SIG-M5 treated with dmso at 0.1 percent for 504 hours (cell line): ENCODE measurements around the gene GLS2.
"Not testable (repeated sequence)": the region's sequence is repeated elsewhere in the genome, so short reads cannot be mapped to it uniquely, and the experiment has no call there.

Experiments used
- DNase-seq: peaks from one replicate; lab custom pipeline; 2025; ENCODE audit not compliant: unreplicated experiment; lab: John Stamatoyannopoulos, UW

GLS2 gene

DNA sequence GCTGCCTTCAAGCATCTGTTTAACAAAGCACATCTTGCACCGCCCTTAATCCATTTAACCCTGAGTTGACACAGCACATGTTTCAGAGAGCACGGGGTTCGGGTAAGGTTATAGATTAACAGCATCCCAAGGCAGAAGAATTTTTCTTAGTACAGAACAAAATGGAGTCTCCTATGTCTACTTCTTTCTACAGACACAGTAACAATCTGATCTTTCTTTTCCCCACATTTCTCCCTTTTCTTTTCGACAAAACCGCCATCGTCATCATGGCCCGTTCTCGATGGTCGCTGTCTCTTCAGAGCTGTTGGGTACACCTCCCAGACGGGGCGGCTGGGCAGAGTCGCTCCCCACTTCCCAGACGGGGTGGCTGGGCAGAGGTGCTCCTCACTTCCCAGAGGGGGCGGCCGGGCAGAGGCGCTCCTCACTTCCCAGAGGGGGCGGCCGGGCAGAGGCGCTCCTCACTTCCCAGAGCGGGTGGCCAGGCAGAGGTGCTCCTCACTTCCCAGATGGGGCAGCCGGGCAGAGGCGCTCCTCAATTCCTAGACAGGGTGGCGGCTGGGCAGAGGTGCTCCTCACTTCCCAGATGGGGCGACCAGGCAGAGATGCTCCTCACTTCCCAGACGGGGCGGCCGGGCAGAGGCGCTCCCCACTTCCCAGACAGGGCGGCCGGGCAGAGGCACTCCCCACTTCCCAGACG is 5.6 kb upstream of the GLS2 start:
- not testable (repeated sequence) for DNase-seq

DNA sequence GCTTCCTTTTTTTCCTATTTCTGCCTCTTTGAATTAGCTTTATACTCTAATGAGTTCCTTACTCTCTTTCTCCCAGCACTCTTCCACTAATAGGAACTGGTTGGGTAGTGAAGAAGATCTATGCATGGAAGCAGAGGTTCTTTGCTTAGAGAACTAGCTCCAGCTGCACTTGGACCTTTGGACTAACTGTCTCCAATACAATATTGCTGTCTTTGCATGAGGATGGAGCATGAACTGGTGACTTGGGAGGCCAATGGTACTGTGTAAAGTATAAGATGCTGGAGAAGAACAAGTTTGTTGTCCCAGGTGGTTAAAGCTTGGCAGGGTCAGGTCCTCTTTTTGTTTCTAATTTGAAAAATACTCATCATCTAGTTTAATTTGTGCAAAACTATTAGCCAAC is 2.4 kb upstream of the GLS2 start:
- DNase-seq = no peak

DNA sequence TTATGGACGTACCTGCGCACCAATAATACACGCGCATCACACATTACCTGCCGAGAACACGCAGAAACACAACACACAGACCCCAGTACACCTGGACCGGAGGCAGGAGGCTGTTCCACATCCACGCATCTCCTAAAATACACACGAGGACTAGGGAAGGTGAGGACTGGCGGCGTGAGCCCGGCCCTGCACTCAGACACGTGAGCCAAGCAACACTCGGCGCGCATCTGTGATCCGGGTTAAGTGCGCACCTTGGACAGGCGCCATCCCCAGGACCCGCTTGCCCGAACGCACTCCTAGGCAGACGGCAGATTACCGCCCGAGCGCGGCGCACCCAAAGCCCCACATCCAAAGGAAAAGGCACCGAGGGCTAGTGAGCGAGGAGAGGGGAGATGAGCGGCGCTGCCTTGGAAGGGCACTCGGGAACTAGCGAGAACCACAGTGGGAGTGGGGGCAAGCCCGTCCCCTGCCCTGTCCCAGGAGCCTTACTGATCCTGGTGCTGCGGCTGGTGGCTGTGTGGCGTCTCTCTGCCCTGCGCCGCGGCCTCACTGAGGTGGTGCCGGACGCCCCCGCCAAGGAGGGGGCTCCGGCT is 417 bp downstream of the GLS2 start:
- DNase-seq = no peak

GRCh38 chr12:56486694-56487093 is 1.3 kb downstream of the GLS2 start:
- DNase-seq = no peak

GRCh38 chr12:56484566-56484965 is 3.4 kb downstream of the GLS2 start:
- no peak for DNase-seq

- no peak for DNase-seq
Observed at GRCh38 chr12:56479625-56480024, 8.3 kb downstream of the GLS2 start.

DNA sequence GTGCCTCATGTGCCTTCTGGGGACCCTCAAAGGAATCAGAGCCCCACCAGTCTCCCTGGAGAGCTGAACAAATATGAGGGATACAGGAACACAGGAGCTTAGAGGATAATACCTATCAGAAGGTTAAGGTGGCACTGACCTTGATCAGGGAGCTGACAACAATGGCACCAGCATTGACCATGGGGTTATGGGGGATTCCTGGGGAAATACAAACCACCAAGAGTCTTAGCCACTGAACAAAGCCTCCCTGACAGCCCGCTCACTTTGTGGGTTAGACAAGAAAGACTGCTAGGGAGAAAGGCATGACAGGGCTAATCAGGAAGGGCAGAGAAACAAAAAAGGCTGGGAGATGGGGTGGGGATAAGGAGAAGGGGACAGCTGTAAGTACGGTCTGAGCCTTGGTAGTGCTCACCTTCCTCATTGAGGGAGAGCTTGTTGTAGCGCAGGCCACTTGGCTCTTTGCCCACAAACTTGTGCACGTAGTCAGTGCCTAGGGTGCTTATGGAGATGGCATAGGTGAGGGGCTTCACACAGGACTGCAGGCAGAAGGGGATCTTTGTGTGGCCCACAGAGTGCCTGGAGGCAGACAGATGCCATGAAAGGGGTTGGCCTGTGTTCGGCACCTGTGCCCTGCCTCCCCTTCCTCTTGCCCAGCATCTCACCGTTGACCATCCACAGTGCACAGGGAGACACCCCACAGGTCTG is 10.3 kb downstream of the GLS2 start:
- no peak for DNase-seq

DNA sequence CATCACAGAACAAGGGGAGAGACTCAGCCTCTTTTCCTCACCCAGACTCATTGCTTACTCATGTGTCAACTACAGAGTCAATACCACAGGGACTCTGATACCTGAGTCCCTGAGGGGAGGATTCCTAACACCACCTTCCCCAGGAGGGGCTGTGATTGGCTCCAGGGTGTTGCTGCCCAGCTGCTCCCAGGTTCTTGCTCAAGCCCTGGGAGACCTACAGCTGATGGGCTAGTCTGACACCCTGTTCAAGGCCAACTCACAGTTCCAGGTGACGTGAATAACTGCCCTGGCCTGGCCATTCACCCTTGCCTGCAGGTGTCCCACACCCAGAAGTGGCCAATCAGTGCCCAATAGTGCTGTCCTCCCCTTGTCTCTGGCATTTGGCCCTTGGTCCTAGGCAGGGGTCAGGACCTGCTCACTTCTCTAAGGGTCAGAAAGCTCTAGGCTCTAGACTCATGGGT is 11.0 kb downstream of the GLS2 start:
- no peak for DNase-seq

- no peak for DNase-seq
Observed at GRCh38 chr12:56476143-56476542, 11.8 kb downstream of the GLS2 start.

DNA sequence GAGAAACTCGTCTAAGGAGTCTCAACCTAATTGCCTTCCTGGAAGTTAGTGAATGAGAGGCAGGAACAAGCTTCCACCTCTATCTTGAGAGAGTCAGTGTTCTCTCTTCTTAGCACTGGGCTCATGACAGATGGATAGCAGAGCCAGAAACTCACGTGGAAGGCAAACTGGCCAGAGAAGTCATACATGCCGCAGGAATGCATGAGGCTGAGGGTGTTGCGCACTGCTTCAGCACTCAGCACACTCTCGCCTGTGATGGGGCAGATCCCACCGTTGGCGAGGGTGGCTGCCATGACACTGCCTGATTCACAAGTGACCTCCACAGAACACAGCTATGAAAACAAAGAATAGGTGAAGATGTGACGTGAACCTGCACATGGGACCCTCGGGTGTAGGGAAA is 13.6 kb downstream of the GLS2 start:
- DNase-seq = no peak

GRCh38 chr12:56469007-56469930 is 18.7 kb downstream of the GLS2 start:
- peak; percentile 28 for DNase-seq

GRCh38 chr12:56468216-56469006 is 19.6 kb downstream of the GLS2 start, which contains the start of gene SPRYD4:
Gene SPRYD4, plus strand, starts transcription at chr12:56468578. Its CDS starts 14 bp downstream, at chr12:56468592.
- peak; percentile 96 for DNase-seq

DNA sequence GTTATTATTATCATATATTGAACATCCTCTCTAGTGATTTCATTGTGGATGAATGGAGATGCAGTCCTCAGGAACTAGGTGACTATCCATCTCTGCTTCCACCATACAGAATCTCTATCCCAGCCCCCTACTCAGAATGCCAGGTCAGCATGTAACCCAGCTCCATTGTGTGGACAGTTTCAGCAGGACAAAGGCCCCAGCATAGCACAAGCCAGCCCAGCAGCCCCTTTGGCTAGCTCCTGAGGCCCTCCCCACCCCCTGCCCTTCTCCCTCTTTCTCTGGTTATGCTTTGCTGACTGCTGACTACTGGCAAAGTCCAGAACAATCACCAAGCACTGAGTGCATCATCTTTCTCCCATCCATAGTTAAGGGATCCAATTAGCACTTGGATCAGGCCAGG is 25.4 kb downstream of the GLS2 start:
- no peak for DNase-seq

DNA sequence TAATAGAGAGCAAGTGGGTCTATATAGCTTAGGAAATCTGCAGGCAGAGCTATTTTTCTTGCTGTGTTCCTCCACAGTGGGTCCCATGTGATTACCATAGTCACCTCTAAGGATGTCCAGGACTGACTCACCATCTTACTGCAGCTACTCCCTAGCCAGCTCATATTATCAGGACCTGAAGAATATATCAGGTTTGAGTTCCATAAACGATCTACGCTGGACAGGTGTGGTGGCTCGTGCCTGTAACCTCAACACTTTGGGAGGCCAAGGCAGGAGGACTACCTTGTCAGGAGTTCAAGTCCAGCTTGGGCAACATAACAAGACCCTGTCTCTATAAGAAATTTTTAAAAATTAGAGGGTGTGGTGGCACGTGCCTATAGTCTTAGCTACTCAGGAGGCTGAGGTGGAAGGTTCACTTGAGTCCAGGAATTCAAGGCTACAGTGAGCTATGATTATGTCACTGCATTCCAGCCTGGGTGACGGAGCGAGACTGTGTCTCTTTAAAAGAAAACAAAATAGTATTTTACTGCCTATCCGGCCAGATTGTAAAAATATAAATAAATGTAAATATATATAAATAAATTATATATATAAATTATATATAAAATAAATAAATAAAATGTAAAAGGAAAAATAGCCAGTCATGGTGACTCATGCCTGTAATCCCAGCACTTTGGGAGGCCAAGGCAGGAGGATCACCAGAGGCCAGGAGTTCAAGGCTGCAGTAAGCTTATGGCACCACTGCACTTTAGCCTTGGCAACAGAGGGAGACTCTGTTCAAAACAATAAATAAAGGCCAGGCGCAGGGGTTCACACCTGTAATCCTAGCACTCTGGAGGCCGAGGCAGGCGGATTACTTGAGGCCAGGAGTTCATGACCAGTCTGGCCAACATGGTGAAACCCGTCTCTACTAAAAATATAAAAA is 26.5 kb downstream of the GLS2 start:
- no peak for DNase-seq

DNA sequence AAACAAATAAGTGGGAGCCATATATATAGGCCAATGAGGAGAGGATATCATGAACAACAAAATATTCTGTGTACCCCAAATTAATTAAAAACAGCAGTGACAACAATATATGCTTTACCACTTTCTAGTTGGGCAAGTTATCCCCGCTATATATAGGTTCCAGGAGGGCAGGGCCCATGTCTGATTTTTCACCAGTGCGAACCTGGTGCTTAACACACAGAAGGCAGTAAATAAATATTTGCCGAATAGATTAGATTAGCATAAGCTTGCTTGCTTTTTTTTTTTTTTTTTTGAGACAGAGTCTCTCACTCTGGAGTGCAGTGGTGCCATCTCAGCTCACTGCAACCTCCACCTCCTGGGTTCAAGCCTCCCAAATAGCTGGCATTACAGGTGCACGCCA is 30.1 kb downstream of the GLS2 start:
- DNase-seq = no peak

GRCh38 chr12:56454557-56454956 is 33.4 kb downstream of the GLS2 start, which contains the start of gene MIP:
Gene MIP, minus strand, starts transcription at chr12:56454657. Its CDS starts 44 bp downstream, at chr12:56454613.
- no peak for DNase-seq

DNA sequence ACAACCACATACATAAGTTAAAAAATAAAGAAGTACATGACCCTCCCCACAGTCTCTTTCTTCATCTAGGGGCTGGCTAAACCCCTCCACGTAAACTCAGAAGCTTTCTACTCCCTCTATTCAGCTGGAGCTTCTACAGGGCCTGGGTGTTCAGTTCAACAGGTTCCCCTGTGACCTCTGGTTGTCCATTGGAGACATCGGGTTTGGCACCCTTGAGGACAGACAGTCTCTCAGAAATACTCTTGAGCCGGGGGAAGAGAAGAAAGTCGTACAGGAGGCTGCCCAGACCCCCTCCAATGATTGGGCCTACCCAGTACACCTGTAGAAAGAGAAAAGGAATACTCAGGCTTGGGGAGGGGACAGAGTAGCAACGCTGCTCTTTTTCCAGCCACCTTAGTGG is 36.8 kb downstream of the GLS2 start:
- no peak for DNase-seq

DNA sequence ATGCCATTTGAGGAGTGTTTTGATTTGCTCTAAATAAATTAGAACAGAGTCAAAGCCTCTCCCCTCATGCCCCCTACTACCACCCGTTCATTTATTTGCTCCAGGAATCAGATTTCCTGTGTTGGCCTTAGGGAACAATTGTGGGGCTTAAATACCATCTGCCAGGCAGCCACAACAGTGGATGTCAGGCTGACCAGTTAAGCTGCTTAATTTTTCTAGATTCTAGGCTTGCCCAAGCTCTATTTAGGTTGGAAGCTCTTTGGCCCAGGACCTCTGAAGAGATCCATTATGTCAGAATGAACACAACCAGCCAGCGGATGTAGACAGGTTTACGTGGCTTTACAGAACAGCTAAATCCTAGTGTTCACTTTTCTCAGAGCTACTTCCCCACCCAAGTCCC is 37.7 kb downstream of the GLS2 start:
- DNase-seq = no peak

GRCh38 chr12:56449622-56449984 is 38.4 kb downstream of the GLS2 start:
- DNase-seq = no peak
